ENCODE results near the gene CCDC60.

CCDC60 gene

DNA sequence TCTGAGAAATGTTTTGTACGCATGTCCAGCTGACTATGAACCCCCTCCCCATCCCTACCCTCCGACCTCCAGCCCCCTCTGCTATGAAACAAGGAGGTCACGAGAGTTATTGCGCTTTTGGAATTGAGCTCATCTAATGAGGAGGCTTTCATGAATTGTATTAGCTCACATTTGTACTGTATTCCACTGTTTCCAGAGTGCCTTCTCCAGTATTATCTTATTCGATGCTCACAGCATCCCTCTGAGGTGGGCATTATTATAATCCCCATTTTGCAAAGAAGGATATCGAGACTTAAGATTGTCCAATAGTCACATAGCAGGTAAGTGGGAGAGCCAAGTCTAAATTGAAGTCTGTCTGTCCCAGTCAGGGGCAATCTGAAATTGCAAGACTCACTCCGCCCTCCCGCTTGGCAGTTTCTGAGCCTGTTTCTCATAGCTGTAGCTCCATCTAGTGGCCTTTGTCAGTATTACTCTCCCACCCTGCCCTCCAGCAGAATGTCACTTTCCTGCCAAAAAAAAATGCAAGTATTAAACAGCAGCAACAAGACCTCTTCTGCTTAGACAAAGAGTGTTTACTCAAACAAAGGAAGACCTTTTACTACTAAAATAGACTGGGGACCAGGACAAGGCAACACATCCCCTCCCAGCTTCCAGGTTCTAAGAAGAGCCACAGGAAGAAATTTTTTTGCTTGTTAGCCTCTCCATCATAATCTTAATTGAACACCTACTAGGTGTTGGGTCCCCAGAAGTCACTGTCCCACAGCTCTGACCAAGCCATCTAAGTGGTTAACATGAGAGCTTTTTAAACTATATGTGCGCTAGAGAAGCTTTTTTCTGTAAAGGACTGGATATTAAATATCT is 210.5 kb downstream of the CCDC60 start:
- DNase-seq (ENCODE audit: low read depth) = peak; percentile 35

DNA sequence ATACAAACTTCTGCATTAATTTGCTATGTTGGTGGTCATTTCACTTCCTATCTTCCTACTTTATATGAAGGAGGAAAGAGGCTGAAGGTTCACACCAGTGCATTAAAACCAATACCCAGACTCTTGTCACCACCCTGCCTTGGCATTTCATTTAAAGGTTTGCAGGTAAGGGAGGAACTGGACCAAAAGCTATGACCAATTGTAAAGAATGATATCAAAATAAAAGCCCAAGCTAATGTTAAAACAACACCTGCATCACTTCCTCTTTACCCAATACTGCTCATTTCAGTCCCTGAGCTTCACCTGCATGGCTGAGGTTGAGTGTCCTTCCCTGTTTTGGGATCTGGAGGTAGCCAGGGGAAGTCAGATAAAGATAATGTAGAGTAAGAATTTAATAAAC is 211.8 kb downstream of the CCDC60 start:
- DNase-seq (ENCODE audit: low read depth) = no peak

DNA sequence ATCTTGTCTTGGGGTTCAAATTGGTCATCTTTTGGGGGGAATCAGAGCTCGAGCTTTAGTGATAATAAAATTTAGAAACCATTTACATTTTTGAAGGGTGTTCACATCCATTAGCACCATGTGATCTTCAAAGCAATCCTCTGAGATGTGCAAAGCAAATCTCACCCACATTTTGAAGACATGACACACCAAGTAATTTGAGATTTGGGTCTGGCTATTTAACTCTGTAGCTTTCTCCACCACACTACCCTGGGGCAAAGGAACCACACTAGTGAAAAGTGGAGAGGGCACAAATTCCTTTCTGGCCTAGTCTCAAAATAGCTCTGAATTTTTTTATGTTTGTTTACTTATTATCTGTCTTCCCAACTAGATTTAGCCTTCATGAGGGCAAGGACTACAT is 212.5 kb downstream of the CCDC60 start:
- DNase-seq (ENCODE audit: low read depth) = no peak

DNA sequence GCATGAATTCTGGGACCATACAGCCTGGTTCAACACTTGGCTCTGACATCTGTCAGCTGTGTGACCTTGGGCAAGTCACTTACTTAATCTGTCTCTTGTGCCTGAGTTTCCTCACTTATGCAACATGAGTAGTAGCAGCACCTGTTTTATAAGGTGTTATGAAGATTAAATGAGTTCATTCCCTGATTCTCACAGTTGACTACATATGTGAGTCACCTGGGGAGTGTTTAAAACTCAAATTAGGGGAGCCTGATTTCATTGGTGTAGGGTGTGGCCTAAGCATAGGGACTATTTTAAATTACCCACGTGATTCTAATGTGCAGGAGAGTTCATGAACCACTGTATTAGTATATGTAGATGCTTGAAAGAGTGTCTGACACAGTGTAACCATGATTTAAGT is 222.3 kb downstream of the CCDC60 start:
- no peak for DNase-seq (ENCODE audit: low read depth)

DNA sequence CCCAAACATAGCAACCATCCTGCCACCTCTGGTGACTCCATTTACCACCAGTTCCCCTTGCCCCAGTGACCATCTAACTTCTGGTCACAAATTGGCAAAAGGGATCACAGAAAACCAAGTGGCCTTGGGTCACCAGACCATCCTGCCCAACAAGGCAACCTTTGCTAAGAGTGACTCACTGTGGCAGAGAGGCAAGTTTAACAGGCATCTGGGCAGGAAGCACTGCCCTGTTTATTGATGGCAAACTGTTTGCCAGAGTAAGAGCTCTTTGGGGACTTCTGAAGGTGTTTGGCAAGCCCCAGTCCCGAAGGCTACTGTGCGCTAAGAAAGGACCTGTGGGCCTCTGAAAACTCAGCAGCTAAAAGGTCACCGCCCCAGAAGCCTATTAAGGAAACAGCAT is 230.9 kb downstream of the CCDC60 start:
- DNase-seq (ENCODE audit: low read depth) = no peak

DNA sequence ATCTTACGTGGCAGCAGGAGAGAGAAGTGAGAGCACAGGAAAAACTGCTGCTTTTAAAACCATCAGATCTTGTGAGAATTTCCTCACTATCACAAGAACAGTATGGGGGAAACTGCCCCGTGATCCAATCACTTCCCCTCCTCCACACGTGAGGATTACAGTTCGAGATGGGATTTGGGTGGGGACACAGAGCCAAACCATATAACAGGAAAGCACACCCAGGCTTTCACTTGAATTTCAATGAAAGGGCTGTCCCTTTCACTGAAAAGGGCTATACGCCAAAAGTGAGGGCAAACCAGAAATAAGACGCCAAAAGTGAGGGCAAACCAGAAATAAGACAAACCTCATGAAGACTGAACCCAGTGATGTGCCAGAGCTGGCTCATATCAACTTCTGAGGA is 236.2 kb downstream of the CCDC60 start:
- no peak for DNase-seq (ENCODE audit: low read depth)

DNA sequence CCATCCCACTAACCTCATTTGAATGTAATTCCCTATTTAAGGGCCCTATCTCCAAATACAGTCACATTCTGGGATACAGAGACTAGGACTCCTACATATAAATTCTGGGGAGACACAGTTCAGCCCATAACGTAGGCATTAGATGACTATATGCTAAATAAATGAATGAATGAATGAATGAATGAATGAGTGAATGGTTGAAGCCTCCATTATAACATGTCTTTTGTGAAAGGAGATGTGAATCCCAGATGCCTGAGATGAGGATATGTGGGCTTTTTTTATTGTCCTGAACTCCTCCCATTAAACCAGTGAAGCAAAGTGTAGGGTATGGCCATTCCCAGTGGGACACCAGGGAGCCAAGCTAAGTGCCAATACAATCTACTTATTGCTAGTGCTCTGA is 238.6 kb downstream of the CCDC60 start:
- no peak for DNase-seq (ENCODE audit: low read depth)

DNA sequence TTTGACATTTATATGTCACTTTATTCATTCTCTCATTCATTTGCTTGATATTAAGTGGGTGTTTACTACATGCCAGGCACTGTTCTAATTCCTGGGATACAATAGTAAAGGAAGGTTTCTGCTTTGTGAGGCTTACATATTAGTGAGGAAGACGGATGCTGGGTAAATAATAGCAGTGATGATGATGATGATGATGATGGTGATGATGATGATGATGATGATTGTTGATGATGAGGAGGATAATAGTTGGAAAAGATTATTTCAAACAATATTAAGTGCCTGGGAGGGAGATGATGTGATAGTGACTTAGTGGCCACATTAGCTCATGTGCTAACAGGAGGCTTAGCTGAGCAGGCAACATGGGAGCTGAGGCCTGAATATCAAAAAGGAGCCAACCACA is 239.7 kb downstream of the CCDC60 start:
- DNase-seq (ENCODE audit: low read depth) = no peak

DNA sequence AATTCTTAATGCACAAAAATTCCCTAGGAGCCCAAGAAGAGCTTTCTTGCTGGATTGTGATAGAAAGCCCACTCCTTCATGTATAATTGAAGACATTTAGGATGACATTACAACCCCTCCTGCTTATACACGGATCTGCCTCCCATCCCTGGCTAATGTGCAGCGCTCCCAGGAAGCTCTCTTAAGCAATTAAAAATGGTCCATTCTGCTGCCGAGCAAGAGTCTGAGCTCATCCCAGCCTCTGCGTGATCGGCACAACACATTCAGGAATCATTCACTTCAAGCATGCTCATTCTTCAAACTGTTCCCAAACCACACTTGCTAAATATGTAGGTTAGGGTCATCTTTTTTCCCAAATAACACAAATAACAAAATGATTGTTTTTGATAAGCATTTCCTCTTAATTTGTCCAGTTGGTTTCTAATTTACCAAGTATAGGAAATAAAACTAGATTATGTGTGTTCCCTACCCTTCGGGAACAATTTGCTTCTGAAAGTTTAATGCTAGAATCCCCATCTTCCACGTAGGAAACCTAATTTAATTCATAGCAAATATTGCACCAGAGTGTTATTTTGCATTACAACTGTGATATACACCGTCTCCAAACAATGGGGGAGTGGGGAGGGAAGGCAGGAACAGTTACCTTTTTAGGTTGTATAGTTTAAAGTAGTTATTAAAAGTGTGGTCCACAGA is 241.7 kb downstream of the CCDC60 start:
- DNase-seq (ENCODE audit: low read depth) = no peak

DNA sequence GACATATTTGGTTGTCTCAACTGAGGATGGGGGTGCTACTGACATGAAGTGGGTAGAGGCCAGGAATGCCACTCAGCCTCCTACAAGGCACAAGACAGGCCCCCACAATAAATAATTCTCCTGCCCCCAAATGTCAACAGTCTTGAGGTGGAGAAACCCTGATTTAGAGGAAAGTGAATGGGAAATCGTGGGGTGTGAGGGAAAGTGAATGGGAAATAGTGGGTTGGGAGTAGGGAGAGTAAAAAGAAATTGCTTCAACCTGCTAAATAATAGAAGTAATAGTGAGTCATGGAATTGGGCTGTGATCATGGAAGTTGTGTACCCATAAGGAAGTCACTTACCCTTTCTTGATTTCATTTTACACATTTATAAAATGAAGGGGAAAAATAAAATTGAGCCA is 242.4 kb downstream of the CCDC60 start:
- no peak for DNase-seq (ENCODE audit: low read depth)

DNA sequence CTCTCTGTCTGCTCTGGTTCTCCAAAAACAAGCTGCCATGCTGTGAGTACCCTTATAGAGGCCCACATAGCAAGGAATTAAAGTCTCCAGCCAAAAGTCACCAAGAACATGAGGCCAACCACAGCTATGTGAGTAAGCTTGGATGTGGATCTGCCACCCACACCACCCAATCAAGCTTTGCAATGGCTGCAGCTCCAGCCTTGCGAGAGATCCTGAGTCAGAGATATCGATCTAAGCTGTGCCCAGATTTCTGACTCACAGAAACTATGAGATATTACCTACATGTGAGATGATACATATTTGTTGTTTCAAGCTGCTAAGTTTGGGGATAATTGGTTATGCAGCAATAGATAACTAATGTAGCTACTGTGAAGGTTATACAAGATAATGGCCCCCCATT is 243.6 kb downstream of the CCDC60 start:
- DNase-seq (ENCODE audit: low read depth) = peak; percentile 52

DNA sequence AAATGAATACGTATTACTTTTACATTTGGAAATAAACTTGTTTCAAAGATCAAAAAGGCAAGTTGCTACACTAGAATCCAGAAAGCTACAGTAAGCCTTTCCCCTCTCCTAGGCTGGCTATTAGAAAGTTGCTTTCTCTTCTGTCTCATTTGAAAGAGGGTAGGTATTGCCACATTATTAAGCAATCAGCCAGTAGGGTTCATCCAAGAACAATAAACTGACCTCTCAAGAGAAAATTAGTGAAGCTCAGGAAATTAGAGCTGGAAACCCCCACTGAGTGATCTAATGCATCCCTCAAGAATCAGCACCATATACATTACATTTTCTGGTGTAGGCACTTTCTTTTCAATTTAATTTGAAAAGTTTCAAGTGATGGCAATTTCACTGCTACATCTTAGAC is 254.6 kb downstream of the CCDC60 start:
- DNase-seq (ENCODE audit: low read depth) = no peak

DNA sequence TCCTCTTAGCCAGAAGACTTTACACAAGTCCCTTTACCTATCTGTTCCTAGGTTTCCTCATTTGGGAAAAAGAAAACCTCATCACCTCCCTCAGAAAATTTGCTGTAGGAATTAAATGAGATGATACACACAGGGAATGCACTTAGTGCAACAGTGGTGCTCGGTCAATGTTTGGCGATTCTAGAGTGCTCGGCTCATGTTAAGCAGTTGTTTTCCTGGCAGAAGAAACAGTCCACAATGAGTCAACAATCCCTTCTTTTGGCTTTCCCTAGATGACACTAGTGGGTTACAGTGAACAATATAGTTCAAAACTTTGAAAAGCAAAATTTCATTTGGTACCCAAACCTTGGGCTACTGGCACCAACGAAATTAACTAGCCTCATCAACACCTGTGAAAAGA is 255.1 kb downstream of the CCDC60 start:
- DNase-seq (ENCODE audit: low read depth) = no peak
